K562 (cell line): ENCODE results near the gene CARD9. TPM values are rescaled to one million over a fixed set of nuclear protein-coding genes. Genes with fewer than 3 reads are reported as not detected.

Source experiments
- ATAC-seq: fragments of 200-7000 bp; cut with Tn5 transposase; 3 replicates; pipeline ENCODE4 v1.9.1; 2020; ENCODE audit warnings: moderate library complexity
- BruUV-seq: library from RNA; stranded (reverse); fragments of 400-500 nt; replicated peaks from 2 replicates; lab custom pipeline; 2021; lab: Mats Ljungman, UMichigan
- CTCF ChIA-PET: fragments of 300-600 bp; formaldehyde crosslinking; extraction: SDS; loops from one replicate; lab custom pipeline; 2021; ENCODE audit warnings: low intra/inter-chr PET ratio; lab: Yijun Ruan, JAX
- POLR2A ChIA-PET: fragments of 300-600, 350-650 bp; sonication (Branson Sonifier 250); formaldehyde crosslinking; extraction: SDS; loops from one replicate; lab custom pipeline; 2021; ENCODE audit warnings: antibody characterized with exemption, inconsistent platforms; lab: Yijun Ruan, JAX
- DNase-seq, 4 experiments: peaks; one replicate each; pipeline versions ENCODE4 v3.0.0 to v3.0.0-alpha.2; 2011 to 2018; ENCODE audit warnings: low spot score in 3 of 4, mixed read lengths in 3 of 4; ENCODE audit errors: extremely low read depth in 1 of 4
- FAIRE-seq: peaks from 2 replicates; lab custom pipeline; 2011; peaks lifted over from hg19 to GRCh38; lab: Jason Lieb, UNC
- H2AFZ ChIP-seq: 2 replicates; pipeline ENCODE4 v1.6.0; 2011; ENCODE audit warnings: low read depth, low read length, control low read depth, inconsistent platforms
- H3K27ac ChIP-seq: fragments of 200-600 bp; 3 replicates; pipeline ENCODE4 v1.8.0; 2011; ENCODE audit warnings: low read depth, mild to moderate bottlenecking, control low read depth, inconsistent platforms, low read length, moderate library complexity, mixed read lengths; ENCODE audit errors: extremely low read depth
- H3K27me3 ChIP-seq, 2 experiments: fragments of 300-600 bp in 1 of 2; 2 replicates in 1 of 2; 3 replicates in 1 of 2; pipeline versions ENCODE4 v1.6.0 to v1.8.0; 2011; ENCODE audit warnings: inconsistent platforms in 2 of 2, low read length in 2 of 2, mild to moderate bottlenecking in 1 of 2, mixed read lengths in 1 of 2, moderate library complexity in 1 of 2; ENCODE audit not compliant: control insufficient read depth in 2 of 2, insufficient read depth in 2 of 2
- H3K36me3 ChIP-seq: fragments of 300-600 bp; 3 replicates; pipeline ENCODE4 v1.8.0; 2011; ENCODE audit warnings: mild to moderate bottlenecking, low read length, inconsistent platforms; ENCODE audit not compliant: control insufficient read depth, insufficient read depth
- H3K4me1 ChIP-seq, 2 experiments: fragments of 200-600 bp in 1 of 2; replicated peaks in 1 of 2; 2 replicates in 1 of 2; 3 replicates in 1 of 2; pipeline versions ENCODE4 v1.5.1 to v1.8.0; 2011; ENCODE audit warnings: inconsistent platforms in 2 of 2, low read length in 2 of 2, mild to moderate bottlenecking in 1 of 2, mixed read lengths in 1 of 2, moderate library complexity in 1 of 2; ENCODE audit not compliant: control insufficient read depth in 2 of 2, insufficient read depth in 2 of 2
- H3K4me2 ChIP-seq: 2 replicates; pipeline ENCODE4 v1.6.1; 2011; ENCODE audit warnings: low read length, control low read depth, inconsistent platforms, mixed read lengths; ENCODE audit not compliant: insufficient read depth
- H3K4me3 ChIP-seq: fragments of 200-600 bp; sonication (generic), shearing (Covaris generic); 2 replicates; pipeline ENCODE4 v1.5.1; 2016; ENCODE audit warnings: control low read depth, inconsistent platforms
- H3K79me2 ChIP-seq: fragments of 200-600 bp; 3 replicates; pipeline ENCODE4 v1.8.0; 2011; ENCODE audit warnings: low read length, inconsistent platforms; ENCODE audit not compliant: control insufficient read depth, insufficient read depth
- H3K9ac ChIP-seq, 2 experiments: 2 replicates each; pipeline versions ENCODE4 v1.6.0 to v1.6.1; 2011; ENCODE audit warnings: low read depth in 2 of 2, low read length in 2 of 2, control low read depth in 1 of 2, inconsistent platforms in 1 of 2, mild to moderate bottlenecking in 1 of 2, mixed read lengths in 1 of 2; ENCODE audit not compliant: insufficient read depth in 1 of 2
- H3K9me1 ChIP-seq: one replicate; pipeline ENCODE4 v1.6.0; 2011; ENCODE audit warnings: inconsistent platforms, mild to moderate bottlenecking, low read length, moderate library complexity; ENCODE audit not compliant: control insufficient read depth, insufficient read depth
- H3K9me3 ChIP-seq: replicated peaks from 2 replicates; pipeline ENCODE4 v1.5.1; 2011; ENCODE audit warnings: low read depth, low read length, inconsistent platforms; ENCODE audit not compliant: control insufficient read depth, insufficient read depth
- H4K20me1 ChIP-seq: replicated peaks from 2 replicates; pipeline ENCODE4 v1.6.1; 2011; ENCODE audit warnings: low read length, inconsistent platforms, mixed read lengths; ENCODE audit not compliant: control insufficient read depth, insufficient read depth
- CAMTA2 ChIP-seq: fragments of 250-450 bp; sonication (Bioruptor Pico); conservative IDR thresholded peaks from 2 replicates; pipeline ENCODE4 v1.5.1; 2022
- CREB1 ChIP-seq, 2 experiments: sonication (generic) in 1 of 2; formaldehyde crosslinking in 1 of 2; IDR thresholded peaks; 2 replicates each; pipeline versions ENCODE4 v1.6.1 to v1.8.0; 2012 to 2022; ENCODE audit warnings: inconsistent platforms in 1 of 2, mild to moderate bottlenecking in 1 of 2, missing genetic modification reagents in 1 of 2, moderate library complexity in 1 of 2
- CREB5 ChIP-seq: fragments of 250-450 bp; sonication (Bioruptor Pico); IDR thresholded peaks from 2 replicates; pipeline ENCODE4 v1.5.0; 2020; ENCODE audit warnings: mild to moderate bottlenecking
- ETV1 ChIP-seq: fragments of 450-650 bp; conservative IDR thresholded peaks from 2 replicates; pipeline ENCODE4 v1.6.1; 2016; ENCODE audit warnings: missing genetic modification characterization, control low read depth, low read depth, missing compliant biosample characterization
- KDM2B ChIP-seq: fragments of 250-450 bp; sonication (Bioruptor Pico); IDR thresholded peaks from 2 replicates; pipeline ENCODE4 v1.8.0; 2021; ENCODE audit warnings: mild to moderate bottlenecking, moderate library complexity
- KLF6 ChIP-seq: fragments of 250-450 bp; sonication (Bioruptor Pico); IDR thresholded peaks from 2 replicates; pipeline ENCODE4 v1.4.0; 2020; ENCODE audit warnings: mild to moderate bottlenecking, moderate library complexity, borderline replicate concordance
- MAFG ChIP-seq: fragments of 450-650 bp; conservative IDR thresholded peaks from 2 replicates; pipeline ENCODE4 v1.6.1; 2016; ENCODE audit warnings: missing genetic modification characterization, missing compliant biosample characterization
- MITF ChIP-seq: IDR thresholded peaks from 2 replicates; pipeline ENCODE4 v1.6.1; 2014; ENCODE audit warnings: antibody characterized with exemption
- POLR2G ChIP-seq: fragments of 200-400 bp; formaldehyde crosslinking; IDR thresholded peaks from 2 replicates; pipeline ENCODE4 v1.6.1; 2017; ENCODE audit warnings: low read depth, mild to moderate bottlenecking, antibody characterized with exemption, low read length, moderate library complexity
- RBFOX2 ChIP-seq: fragments of 200-400 bp; formaldehyde crosslinking; IDR thresholded peaks from 2 replicates; pipeline ENCODE4 v1.6.1; 2017; ENCODE audit warnings: low read depth, mild to moderate bottlenecking, low read length, moderate library complexity
- U2AF1 ChIP-seq: fragments of 200-400 bp; formaldehyde crosslinking; optimal IDR thresholded peaks from 2 replicates; pipeline ENCODE3; 2017; ENCODE audit warnings: mild to moderate bottlenecking, low read depth, low read length, moderate library complexity
- ZNF212 ChIP-seq: fragments of 450-650 bp; formaldehyde crosslinking; IDR thresholded peaks from 2 replicates; pipeline ENCODE4 v1.4.0; 2020; ENCODE audit warnings: mild to moderate bottlenecking
- WGBS: fragments of 100-300 bp; shearing (Covaris generic); methylation state at CpG from one replicate; pipeline ENCODE4 v1.1.6; 2016; ENCODE audit warnings: low coverage, mixed read lengths; ENCODE audit not compliant: insufficient coverage; ENCODE audit errors: missing lambda C conversion rate; 5-methylcytosine and 5-hydroxymethylcytosine counted together
- in situ Hi-C: fragments of 300-500 bp; cut with MboI; formaldehyde crosslinking; loops from 4 replicates; pipeline ENCODE4 v1.15.0; 2018; ENCODE audit warnings: inconsistent platforms, mixed read lengths
- intact Hi-C: fragments of 100-400 bp; cut with micrococcal nuclease; formaldehyde crosslinking; loops from 2 replicates; pipeline ENCODE4 v1.14.2; 2022
- polyA plus RNA-seq, 8 experiments: library from polyadenylated mRNA; depleted of rRNA in 4 of 8; stranded (reverse) in 5 of 8; unstranded in 3 of 8; fragments of >200 nt; fragmentation: Nextera tagmentation in 2 of 8; fragmentation: Illumina TruSeq in 1 of 8; extraction: Ambion mirVana in 2 of 8; extraction: Trizol in 1 of 8; gene quantifications; 2 replicates each; pipeline versions ENCODE4 v1.2.1 to v1.2.3, GENCODE V29; 2011 to 2014; ENCODE audit warnings: inconsistent platforms in 1 of 8, missing spikeins in 1 of 8
- total RNA-seq, 7 experiments: library from RNA; depleted of rRNA in 6 of 7; stranded (reverse); fragments of >200 nt in 6 of 7; fragmentation: Illumina TruSeq in 2 of 7; extraction: Trizol in 2 of 7; gene quantifications; 2 replicates each; pipeline versions ENCODE4 v1.2.1 to v1.2.3, GENCODE V29; 2011 to 2021; ENCODE audit warnings: low replicate concordance in 1 of 7

The CARD9 gene
- total and polyA plus RNA-seq, 9 of the 15 experiments (the other 6 are each of a cell fraction or from before 2014, with no cell fraction given) = 1.7 to 53.0 (median 9.7) TPM

- FAIRE-seq (no peak), DNase-seq (no peak), ATAC-seq (no peak)
- peaks cover 14% of the 10 kb centered on the region for H3K79me2 ChIP-seq
- H3K4me1 ChIP-seq = peaks cover 3 to 61% of the 10 kb centered on the region in 2 experiments; a peak in 3 of 5 replicates
- H3K9me3 ChIP-seq = no peaks in the 10 kb centered on the region
- H4K20me1 ChIP-seq = no peaks in the 10 kb centered on the region
- no peak overlapping the region for H3K4me2 ChIP-seq
- intact Hi-C loops (no loop called here), in situ Hi-C loops (no loop called here)
- H2AFZ ChIP-seq = no peak overlapping the region
- H3K9me1 ChIP-seq = no peaks in the 10 kb centered on the region
- 97% methylated on average over 22 of the region's 32 CpGs for WGBS
- H3K27ac ChIP-seq = no peak overlapping the region
- H3K4me3 ChIP-seq = no peak overlapping the region
- CTCF ChIA-PET = no interaction called here
- H3K9ac ChIP-seq = peak overlapping the region in 1 of 2 experiments; percentile 40; a peak in 2 of 4 replicates
- TF ChIP-seq ZNF212 (no peak), CAMTA2 (CRISPR knock-in tag) (no peak), CREB1 (IDR thresholded peaks at IDR 0.05) (no peak), CREB1 (CRISPR knock-in tag; IDR thresholded peaks at IDR 0.05) (no peak), RBFOX2 (peak; percentile 38; the same call in 1 of the 2 replicates), POLR2G (peak; percentile 58), MITF (no peak), MAFG (tag) (no peak), KDM2B (CRISPR knock-in tag) (no peak), ETV1 (tag) (no peak), CREB5 (CRISPR knock-in tag) (no peak), U2AF1 (no peak), KLF6 (CRISPR knock-in tag) (no peak)
- BruUV-seq = no TSS peak
- peaks cover 85% of the 10 kb centered on the region; the same call in 2 of the 3 replicates for H3K36me3 ChIP-seq
- POLR2A ChIA-PET = interaction anchor here (0.7 to 1.9 kb wide), 3 partner anchors 10 to 32 kb away, joined by 3 to 8 read pairs (median 3); no protein-coding TSS in a partner anchor
- H3K27me3 ChIP-seq = no peaks in the 10 kb centered on the region
Measured at GRCh38 chr9:136377341-136378169, 4.1 kb upstream of the CARD9 start.
